Central memory CD8-positive, alpha-beta T cell (primary cell): ENCODE data around the gene PDGFA.
A peak's percentile ranks its signal among the peaks of the same experiment; 100 is the strongest.

Experiments used
- ATAC-seq: fragments of 150-1000 bp; cut with Tn5 transposase; replicated peaks from 2 replicates; pipeline ENCODE4 v1.10.0; 2022; ENCODE audit warnings: mild to moderate bottlenecking, moderate FRiP score, moderate number of reproducible peaks; ENCODE audit not compliant: poor library complexity, severe bottlenecking; ENCODE audit errors: extremely low read depth
- DNase-seq, 2 donors: peaks; one replicate each; pipeline ENCODE4 v3.0.0; 2021; ENCODE audit warnings: low spot score in 2 of 2
- H3K27ac Mint-ChIP-seq: one replicate; pipeline ENCODE4 v1.8.0; 2022; ENCODE audit warnings: low read depth, mild to moderate bottlenecking, moderate library complexity, mixed read lengths
- H3K27me3 Mint-ChIP-seq: one replicate; pipeline ENCODE4 v1.8.0; 2022; ENCODE audit warnings: mixed read lengths
- H3K36me3 Mint-ChIP-seq: one replicate; pipeline ENCODE4 v1.8.0; 2022; ENCODE audit warnings: mild to moderate bottlenecking, moderate library complexity, mixed read lengths; ENCODE audit not compliant: insufficient read depth
- H3K4me1 Mint-ChIP-seq: one replicate; pipeline ENCODE4 v1.8.0; 2022; ENCODE audit warnings: mixed read lengths
- H3K4me3 Mint-ChIP-seq: one replicate; pipeline ENCODE4 v1.8.0; 2022; ENCODE audit warnings: mild to moderate bottlenecking, moderate library complexity, mixed read lengths
- H3K9me3 Mint-ChIP-seq: one replicate; pipeline ENCODE4 v1.8.0; 2022; ENCODE audit warnings: mixed read lengths

PDGFA gene

DNA sequence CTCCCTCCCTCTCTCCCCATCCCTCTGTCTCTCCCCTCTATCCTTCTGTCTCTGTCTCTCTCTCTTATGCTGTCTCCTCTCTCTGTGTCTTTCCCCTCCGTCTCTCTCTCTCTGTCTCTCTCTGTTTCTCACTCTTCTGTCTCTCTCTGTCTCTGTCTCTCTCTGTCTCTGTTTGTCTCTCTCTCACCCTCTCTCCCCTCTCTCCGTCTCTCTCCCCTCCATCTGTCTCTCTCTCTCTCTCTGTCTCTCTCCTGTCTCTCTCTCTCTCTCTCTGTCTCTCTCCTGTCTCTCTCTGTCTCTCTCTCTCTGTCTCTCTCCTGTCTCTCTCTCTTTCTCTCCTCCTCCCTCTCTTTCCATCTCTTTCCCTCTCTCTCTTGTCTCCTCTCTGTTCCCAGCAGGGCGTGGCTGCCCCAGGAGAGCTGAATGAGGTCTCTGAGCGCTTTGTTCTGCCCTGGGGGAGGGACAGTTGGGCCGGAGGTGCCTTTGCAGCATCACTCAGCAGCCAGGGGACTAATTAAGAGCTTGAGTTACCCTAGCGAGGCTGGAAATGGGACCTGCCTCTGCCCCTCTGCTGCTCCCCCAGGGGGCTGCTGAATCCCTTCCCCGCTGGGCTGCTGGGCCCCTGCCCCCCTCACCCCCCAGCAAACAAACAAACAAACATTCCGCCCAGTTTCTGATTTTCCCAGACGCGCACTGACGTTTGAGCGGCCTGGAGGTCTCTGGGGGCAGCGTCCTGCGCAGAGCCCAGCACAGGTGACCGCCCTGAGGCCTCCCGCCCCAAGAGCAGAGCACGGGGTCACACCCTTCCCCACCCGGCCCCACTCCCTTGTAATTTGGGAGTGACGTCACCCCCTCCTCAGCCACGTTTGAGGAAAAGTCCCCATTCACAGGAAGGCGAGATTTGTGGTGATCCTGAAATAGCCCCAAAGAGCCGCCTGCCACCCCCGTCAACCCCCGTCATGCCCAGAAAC lies 68.1 kb downstream of the PDGFA start:
- ATAC-seq (no peak), DNase-seq (no peak)
- peaks cover 15% of the 10 kb centered on the region for H3K27me3 Mint-ChIP-seq
- no peak overlapping the region for H3K4me3 Mint-ChIP-seq
- H3K4me1 Mint-ChIP-seq = peaks cover 18% of the 10 kb centered on the region
- H3K27ac Mint-ChIP-seq = peak overlapping the region; percentile 5
- no peaks in the 10 kb centered on the region for H3K36me3 Mint-ChIP-seq
- H3K9me3 Mint-ChIP-seq = no peaks in the 10 kb centered on the region

DNA sequence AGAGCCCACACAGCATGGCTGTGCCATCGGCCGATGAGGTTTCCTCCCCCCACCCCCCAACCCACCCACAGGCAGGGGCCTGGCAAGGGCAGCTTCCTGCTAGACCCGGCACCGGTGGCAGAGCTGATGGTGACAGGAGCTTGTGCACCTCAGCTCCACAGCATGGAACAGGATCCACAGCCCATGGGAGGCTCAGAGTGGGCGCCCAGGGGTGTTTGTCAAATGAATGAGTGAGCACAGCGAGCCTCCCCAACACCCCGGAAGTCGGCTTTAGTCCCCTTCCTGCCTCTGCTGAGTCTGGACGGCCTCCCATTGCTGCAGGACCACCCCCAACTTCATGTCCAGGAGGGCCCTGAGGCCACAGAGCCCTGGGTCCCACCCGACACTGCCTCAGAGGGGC lies 68.9 kb downstream of the PDGFA start:
- Mint-ChIP-seq H3K27ac (peak overlapping the region; percentile 5), H3K9me3 (no peaks in the 10 kb centered on the region), H3K4me1 (peaks cover 18% of the 10 kb centered on the region), H3K27me3 (peaks cover 15% of the 10 kb centered on the region), H3K4me3 (no peak overlapping the region), H3K36me3 (no peaks in the 10 kb centered on the region)
- DNase-seq (no peak), ATAC-seq (no peak)

DNA sequence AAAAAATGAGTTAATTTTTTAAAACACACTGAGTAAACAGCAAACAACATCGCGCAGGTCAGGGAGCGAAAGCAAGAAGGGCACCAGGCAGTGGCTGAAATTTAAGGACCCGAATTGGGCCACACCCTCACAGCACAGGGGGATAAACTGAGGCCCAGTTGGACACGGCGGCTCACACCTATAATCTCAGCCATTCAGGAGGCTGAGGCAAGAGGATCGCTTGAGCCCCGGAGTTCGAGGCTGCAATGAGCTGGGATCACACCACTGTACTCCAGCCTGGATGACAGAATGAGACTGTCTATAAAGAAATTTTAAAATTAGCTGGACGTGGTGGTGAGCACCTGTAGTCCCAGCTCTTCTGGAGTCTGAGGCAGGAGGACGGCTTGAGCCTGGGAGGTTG lies 69.6 kb downstream of the PDGFA start:
- peak overlapping the region; percentile 69 for H3K27ac Mint-ChIP-seq
- ATAC-seq (no peak), DNase-seq (no peak)
- no peaks in the 10 kb centered on the region for H3K36me3 Mint-ChIP-seq
- H3K4me3 Mint-ChIP-seq = no peak overlapping the region
- H3K4me1 Mint-ChIP-seq = peaks cover 18% of the 10 kb centered on the region
- H3K27me3 Mint-ChIP-seq = peaks cover 15% of the 10 kb centered on the region
- H3K9me3 Mint-ChIP-seq = no peaks in the 10 kb centered on the region

DNA sequence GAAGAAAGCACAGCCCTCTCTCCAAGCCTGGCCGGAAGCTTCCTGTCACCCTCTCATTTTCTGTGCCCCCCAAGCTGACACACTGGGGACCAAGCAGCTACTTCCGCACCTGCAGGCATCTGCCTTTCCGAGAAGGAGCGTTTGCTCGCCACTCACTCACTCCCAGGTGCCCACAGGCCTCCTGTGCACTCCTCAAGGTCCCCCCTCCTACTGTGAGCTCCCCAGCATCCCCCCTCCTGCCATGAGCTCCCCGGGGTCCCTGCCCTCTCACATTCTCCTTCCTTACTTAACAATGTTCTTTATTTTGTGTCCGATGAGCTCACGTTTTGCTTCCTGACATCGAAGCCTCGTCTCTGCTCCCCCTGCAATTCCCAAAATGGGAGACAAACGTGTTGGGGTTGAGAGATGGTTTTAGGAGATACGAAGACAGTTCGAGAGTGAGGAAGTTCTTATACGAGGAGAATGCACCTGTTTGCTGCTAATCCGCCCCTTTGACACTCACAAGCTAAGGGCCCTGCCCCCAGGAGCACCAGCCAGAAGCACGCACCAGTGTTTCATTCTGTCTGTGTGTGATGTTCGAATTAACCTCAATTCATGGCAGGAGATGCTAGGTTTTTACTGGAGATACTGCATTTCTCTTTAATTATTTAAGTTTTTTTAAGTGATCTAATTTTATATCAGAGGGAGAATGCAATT lies 70.2 kb downstream of the PDGFA start:
- peak overlapping the region; percentile 69 for H3K27ac Mint-ChIP-seq
- no peak overlapping the region for H3K4me3 Mint-ChIP-seq
- ATAC-seq (no peak), DNase-seq (no peak)
- H3K4me1 Mint-ChIP-seq = peaks cover 18% of the 10 kb centered on the region
- H3K36me3 Mint-ChIP-seq = no peaks in the 10 kb centered on the region
- H3K9me3 Mint-ChIP-seq = no peaks in the 10 kb centered on the region
- H3K27me3 Mint-ChIP-seq = peaks cover 15% of the 10 kb centered on the region

DNA sequence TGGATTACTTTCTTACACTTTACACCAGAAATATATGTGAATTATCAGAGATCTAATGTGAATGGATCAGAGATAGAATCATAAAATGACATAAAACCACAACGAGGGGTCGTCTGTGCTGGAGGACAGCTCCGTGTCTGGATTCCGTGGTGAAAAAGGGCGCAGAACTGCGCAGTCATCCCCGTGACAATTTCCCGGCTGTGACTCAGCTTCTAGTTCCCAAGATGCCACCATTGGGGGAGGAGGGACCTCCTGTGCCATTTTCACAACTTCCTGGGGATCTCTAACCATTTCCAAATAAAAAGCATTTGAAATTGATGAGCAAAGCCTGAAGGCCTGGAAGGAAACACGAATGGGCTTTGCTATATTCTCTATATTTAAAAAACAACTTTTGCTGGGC lies 72.1 kb downstream of the PDGFA start:
- Mint-ChIP-seq H3K4me1 (peaks cover 18% of the 10 kb centered on the region), H3K27ac (no peak overlapping the region), H3K4me3 (no peak overlapping the region), H3K9me3 (no peaks in the 10 kb centered on the region), H3K36me3 (no peaks in the 10 kb centered on the region), H3K27me3 (peaks cover 15% of the 10 kb centered on the region)
- DNase-seq (no peak), ATAC-seq (no peak)
